Astrocyte (in vitro differentiated cells and primary cell): ENCODE data around the gene GRB7.

Source experiments
- EZH2 ChIP-seq: IDR thresholded peaks from 2 replicates; pipeline ENCODE4 v1.6.1; 2012; ENCODE audit warnings: mild to moderate bottlenecking, low read length, inconsistent platforms; ENCODE audit not compliant: insufficient read depth
- TF ChIP-seq, protein P1 (sequence below): IDR thresholded peaks from 2 replicates; pipeline ENCODE4 v1.5.1; 2011; ENCODE audit warnings: low read depth, mild to moderate bottlenecking, inconsistent platforms, low read length, moderate library complexity; ENCODE audit not compliant: insufficient read depth

DNA sequence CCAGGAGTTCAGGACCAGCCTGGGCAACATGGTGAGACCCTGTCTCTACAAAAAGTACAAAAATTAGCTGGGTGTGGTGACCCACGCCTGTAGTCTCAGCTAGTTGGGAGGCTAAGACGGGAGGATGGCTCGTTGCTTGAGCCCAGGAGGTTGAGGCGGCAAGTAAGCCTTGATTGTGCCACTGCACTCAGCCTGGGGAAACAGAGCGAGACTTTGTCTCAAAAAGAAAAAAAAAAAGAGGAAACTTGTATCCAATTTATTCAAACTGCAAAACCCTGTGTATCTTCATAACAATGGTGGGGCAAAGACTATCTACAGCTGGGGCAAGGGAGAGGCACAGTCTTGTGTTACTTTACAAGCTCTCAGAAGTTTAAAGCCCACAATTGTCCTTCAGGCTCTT is 21.5 kb downstream of the GRB7 start:
- TF ChIP-seq, protein P1, sequence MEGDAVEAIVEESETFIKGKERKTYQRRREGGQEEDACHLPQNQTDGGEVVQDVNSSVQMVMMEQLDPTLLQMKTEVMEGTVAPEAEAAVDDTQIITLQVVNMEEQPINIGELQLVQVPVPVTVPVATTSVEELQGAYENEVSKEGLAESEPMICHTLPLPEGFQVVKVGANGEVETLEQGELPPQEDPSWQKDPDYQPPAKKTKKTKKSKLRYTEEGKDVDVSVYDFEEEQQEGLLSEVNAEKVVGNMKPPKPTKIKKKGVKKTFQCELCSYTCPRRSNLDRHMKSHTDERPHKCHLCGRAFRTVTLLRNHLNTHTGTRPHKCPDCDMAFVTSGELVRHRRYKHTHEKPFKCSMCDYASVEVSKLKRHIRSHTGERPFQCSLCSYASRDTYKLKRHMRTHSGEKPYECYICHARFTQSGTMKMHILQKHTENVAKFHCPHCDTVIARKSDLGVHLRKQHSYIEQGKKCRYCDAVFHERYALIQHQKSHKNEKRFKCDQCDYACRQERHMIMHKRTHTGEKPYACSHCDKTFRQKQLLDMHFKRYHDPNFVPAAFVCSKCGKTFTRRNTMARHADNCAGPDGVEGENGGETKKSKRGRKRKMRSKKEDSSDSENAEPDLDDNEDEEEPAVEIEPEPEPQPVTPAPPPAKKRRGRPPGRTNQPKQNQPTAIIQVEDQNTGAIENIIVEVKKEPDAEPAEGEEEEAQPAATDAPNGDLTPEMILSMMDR: no peak
- no peak for TF ChIP-seq EZH2
